T1000 (cell line): ENCODE measurements around the gene SLC6A3.

Experiments
- DNase-seq: peaks from one replicate; lab custom pipeline; 2025; ENCODE audit warnings: mixed read lengths; lab: John Stamatoyannopoulos, UW

Gene SLC6A3

DNA sequence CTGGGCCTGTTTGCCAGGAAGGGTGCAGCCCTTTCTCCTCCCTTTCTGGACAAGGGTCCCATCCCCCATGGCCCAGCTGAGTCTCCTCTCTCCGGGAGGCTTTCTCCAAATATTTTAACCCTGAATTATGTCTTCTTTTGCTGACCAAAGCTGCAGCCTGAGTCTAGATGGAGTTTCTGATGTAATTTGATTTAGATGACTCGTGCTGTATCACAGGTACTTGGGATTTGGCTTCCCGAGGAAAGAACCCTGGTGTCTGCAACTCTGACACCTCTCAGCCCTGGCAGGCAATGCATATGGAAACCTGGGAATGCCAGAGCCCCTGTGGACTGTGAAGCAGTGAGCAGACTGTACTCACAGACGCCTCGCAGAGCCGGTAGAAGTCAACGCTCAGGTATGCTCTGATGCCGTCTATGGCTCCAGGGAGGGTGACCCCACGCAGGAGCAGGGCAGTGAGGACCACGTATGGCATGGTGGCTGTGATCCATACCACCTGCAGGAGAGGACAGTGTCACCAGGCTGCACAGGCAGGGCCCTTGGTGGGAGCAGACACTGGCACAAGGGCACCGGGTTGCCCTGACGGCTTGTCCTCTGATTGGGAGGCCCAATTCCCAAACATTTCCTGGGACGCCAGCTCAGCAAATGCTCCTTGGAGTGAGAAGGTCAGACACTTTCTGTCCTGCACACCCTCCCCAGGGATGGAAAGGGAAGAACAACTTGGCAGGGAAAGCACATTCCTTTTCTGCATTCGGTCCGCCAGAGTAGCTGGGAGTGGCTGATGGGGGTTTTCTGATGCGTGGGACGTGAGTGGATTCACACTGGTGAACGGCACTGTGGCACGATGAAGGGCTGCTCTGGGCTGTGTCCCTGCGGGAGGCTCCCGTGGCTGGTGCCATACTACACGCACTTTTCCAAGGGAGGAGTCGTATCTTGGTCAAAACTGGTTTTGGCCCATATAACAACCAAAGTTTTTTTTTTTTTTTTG lies 24.7 kb downstream of the SLC6A3 start:
- no peak for DNase-seq

DNA sequence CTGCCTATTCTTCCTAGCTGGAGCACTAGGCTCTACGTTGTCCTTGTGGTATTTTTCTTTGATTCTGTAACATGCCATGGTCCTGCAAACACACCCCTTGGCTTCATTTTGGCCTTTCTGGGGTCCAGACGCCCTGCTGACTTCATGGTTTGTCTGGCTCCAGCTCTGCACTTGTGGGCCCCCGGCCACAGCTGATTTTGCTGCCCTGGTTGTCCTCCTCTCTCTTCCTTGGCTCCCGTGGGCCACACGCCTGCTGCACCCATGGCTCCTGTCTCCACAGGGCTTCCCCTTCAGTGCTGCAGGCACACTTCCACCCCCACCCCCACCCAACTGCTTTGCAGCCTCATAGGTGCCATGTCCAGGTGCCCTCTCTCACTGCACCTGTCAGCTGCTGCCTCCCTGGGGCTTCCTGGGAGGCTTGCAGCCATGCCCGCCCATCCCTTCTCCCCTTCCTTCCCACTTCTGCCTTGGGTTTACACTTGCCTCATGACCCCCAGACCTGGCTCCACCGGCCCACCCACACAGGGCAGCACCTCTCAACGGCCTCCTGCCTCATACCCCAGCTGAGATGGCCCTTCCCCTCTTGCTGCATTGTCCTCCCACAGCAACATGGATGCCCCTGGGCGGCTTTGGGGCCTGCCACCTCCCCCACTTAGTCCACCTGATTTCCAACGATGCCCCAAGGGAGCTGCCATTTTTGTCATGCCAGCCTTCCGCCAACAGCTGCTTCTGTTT lies 25.6 kb downstream of the SLC6A3 start:
- no peak for DNase-seq

DNA sequence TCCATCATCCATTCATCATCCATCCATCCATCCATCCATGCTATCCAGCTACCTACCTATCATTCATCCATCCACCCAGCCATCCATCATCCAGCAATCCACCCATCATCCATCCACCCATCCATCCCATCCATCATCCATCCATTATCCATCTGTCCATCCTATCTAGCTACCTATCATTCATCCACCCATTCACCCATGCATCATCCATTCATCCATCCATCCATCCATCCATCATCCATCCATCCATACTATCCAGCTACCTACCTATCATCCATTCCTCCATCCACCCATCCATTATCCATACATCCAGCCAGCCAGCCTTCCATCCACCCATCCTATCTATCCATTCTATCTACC lies 26.3 kb downstream of the SLC6A3 start:
- no peak for DNase-seq

DNA sequence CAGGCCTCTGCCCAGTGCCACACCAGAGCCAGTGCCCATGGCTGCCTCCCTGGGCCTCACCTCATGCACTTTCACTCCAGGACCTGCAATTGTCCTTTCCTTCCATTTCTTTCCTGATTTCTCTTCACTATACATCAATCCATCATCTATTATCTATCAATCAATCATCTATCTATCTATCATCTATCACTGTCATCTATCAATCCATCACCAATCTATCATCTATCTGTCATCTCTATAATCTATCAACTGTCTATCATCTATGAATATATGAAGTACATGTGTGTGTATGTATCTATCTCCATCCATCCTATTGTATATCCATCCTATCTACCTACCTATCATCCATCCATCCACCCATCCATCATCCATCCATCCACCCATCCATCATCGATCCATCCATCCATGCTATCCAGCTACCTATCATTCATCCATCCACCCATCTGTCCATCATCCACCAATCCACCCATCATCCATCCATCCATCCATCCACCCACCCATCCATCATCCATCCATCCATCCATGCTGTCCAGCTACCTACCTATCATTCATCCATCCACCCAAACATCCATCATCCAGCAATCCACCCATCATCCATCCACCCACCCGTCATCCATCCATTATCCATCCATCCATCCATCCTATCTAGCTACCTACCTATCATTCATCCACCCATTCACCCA lies 26.9 kb downstream of the SLC6A3 start:
- DNase-seq, result no peak

DNA sequence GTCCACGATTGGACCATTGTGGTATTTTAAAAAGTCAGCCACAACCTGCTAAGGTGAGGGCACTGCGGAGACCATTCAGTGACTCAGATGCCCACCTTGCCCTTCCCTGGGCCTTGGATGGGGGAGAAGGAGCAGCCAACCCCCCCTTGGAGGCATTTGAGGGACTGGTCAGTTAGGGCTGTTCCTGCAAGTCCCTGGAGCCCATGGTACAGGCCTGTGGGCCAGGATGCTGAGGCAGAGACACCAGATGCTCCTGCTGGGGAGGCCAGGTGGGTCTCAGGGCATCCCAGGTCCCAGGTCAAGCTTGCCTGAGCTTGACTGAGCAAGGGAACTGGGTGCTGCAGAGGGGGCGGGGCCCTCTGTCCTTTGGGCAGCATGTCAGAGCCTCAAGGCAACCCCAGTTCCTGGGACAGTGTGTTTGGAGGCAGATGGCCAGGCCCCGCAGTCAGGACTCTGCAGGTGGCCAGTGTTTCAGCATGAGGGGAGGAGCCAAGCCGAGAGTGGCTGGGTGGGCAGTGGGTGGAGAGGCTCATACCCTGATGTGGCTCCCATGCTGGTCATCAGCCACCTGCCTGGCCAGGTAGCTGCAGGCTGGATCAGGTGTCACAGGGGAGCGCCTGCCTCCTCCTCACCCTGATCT lies 27.5 kb downstream of the SLC6A3 start:
- no peak for DNase-seq

DNA sequence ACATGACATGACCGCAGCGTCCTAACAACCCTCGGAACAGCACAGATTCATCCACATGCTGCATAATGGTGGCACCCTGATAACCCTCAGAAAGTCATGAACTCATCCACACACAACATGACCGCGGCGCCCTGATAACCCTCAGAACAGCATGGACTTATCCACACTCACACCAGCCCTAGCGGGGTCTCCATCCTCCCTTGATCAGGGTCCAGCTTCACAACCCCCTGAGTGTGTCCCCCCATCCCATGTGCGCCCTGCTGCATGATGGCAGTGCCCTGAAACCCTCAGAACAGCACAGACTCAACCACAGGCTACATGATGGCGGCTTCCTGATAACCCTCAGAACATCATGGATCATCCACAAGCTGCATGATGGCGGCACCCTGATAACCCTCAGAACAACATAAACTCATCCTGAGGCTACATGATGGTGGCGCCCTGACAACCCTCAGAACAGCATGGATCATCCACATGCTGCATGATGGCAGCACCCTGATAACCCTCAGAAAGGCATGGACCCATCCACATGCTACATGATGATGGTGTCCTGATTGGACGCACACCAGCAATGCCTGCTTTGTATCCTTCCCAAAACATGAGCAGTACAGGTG lies 28.3 kb downstream of the SLC6A3 start:
- DNase-seq, result no peak

DNA sequence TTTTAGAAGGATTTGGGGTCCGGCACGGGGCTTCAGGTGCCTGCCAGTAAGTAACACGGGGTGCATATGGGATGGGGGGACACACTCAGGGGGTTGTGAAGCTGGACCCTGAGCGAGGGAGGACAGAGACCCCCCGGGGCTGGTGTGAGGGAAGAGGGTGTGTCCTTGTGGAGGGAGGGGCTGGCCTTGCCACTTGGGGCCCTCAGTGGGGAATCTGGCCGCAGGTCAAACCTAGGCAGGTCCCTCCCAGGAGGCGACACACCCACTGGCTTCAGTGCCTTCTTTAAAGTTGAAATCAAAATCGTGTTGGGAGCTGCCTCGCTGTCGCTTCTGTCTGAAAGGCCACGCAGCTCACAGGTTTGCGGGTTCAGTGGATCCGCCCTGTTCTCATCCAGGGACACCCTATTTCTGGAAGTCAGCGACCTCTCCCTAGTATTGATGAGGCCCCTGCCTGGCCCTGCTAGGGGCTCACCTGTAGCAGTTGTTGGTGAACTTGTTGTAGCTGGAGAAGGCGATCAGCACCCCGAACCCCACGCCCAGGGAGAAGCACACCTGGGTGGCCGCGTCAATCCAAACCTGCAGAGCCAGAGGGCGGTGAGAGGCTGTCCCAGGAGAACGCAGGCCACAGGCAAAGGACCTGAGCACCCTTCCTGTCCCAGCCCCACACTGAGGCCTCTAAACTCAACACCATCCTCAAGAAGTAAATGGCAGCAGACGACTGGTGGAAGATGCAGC lies 29.4 kb downstream of the SLC6A3 start:
- no peak for DNase-seq

DNA sequence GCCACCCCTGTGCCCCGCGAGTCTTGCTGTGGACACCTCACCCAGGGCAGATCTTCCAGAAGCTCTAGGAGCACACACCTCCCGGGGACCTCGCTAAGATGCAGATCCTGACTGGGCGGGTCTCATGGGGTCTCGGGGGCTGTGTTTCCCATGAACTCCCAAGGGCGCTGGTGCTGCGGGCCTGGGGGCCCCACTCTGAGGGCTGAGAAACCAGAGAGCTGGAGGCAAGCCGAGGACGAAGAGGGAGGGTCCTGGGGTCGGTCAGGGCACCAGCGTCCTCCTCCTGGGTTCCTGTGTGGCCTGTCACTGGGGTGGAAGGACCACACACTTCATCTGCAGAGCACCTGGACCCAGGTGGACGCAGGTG lies 30.2 kb downstream of the SLC6A3 start:
- DNase-seq, result no peak

DNA sequence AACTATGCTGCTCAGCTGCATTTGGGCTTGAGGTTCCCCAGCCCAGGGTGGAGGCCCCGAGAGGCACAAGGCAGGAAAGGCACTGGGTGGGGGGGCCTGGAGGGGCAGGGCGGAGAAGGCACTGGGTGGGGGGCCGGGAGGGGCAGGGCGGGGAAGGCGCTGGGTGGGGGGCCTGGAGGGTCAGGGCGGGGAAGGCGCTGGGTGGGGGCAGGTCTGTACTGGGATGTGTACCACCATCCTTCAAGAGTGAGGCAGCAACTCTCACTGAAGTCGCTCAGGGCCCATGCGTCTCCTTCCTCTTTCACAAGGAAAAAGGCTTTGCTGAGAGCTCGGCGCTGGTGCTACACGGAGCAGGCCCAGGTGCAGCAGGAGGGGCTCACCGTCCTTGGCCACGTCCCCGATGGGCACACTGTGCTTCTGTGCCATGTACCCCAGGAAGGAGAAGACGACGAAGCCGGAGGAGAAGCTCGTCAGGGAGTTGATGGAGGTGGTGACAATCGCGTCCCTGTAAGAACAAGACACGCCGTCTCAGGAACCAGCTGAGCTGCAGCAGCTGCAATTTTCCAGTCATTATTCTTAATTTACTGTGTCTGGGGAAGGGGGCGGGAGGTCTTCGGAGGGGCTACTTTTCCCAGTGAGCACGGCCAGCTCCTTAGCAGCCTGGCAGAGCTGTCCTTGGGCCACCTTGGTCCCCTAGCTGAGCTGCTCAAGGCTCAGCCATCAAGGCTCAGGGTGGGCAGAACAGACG lies 30.8 kb downstream of the SLC6A3 start:
- DNase-seq, result no peak

DNA sequence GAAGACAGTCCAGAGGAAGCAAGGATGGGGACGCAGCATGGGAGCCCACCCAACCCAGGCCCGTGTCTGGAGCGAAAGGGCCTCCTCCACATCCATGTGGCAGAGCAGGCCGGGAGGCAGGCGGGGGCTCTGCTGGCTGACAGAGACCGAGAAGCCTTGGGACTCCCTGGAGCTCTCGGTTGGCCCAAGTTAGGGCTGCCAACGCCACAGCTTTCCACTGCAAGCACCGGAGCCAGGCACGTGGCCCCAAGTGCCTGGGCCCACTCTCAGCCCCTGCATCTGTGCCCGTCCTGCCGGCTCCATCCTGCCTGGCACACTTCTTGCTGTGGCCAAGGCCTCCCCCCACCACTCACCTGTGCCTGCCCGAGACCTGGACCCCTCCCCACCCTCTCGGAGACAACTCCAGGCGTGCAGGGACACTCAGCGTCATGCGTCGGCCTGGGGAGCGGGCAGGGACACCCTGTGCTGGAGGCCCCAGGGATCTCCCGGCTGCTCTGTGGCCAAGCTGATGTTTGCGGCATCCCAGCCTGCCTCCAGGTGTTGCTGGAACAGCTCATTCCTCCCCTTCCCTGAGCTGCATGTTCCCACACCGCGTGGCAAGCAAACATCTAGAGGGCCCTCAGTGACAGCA lies 31.5 kb downstream of the SLC6A3 start:
- no peak for DNase-seq

DNA sequence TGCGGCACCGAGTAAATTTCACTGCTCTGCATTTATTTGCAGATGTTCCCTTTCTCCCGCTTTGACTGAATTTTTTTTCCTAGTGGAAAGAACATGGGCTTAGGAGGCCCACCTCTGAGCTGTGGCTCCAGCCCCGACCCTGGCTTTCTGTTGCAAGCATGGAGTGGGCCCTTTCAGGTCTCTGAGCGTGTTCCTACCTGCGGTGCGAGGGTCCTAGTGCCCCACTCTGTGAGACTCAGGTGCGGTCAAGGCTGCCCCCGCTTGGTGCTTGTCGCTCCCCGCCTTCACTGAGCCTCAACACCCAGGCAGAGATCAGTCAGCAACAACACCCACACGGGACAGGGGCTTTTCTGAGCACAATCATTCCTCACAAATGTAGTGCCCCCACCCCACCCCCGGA lies 32.0 kb downstream of the SLC6A3 start:
- no peak for DNase-seq

DNA sequence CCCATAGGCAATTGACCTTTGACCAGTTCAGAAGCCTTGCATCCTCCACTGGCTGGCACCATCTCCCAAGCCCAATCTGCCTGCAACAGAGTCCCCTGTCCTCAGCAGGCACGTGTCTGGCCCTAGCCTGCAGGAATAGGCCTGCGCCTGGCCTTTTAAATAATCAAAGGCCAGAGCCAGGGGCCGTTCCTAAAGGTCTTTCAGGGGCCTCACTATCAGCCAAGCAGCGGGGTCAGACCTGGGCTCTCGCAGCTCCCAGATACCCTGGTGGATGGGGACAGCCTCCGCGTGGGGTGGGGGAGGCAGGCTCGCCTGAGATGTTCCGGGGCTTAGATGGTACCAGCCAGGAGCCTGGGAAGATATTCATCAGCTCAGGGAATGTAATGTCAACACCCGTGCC lies 32.6 kb downstream of the SLC6A3 start:
- DNase-seq, result no peak

DNA sequence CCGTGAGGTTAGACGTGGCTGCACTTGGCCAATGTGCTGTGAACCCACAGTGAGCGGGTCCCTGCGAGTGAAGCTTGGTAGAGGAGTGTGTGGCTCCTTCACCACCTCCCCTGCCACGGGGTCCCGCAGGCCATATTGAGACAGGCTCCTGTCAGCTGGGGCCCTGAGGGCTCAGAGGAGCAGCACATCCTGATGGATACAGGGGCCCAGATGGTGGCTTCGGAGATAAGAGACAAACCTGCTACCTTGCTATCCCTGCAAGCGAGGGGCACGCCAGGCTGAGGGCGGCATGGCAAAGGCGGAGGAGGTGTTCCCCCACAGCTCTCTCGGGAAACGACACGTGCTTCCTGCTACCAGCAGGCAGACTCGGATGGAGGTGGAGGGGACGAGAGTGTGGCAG lies 33.1 kb downstream of the SLC6A3 start:
- no peak for DNase-seq

DNA sequence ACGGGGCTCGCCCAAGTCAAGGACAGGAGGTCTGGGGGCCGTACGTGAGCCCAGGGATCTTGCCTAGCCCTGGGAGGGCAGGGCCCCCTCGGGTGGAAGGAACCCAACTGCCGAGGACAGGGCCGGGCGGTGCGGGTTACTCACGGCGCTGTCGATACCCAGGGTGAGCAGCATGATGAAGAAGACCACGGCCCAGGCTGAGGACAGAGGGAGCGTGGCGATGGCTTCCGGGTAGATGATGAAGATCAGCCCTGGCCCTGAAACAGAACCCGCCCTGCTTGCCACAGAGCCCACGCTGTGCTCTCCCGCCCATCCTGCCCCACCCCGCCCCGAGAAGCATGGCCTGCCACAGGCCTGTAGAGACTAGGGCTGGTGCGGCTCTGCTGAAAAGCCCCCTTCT lies 34.1 kb downstream of the SLC6A3 start:
- no peak for DNase-seq

DNA sequence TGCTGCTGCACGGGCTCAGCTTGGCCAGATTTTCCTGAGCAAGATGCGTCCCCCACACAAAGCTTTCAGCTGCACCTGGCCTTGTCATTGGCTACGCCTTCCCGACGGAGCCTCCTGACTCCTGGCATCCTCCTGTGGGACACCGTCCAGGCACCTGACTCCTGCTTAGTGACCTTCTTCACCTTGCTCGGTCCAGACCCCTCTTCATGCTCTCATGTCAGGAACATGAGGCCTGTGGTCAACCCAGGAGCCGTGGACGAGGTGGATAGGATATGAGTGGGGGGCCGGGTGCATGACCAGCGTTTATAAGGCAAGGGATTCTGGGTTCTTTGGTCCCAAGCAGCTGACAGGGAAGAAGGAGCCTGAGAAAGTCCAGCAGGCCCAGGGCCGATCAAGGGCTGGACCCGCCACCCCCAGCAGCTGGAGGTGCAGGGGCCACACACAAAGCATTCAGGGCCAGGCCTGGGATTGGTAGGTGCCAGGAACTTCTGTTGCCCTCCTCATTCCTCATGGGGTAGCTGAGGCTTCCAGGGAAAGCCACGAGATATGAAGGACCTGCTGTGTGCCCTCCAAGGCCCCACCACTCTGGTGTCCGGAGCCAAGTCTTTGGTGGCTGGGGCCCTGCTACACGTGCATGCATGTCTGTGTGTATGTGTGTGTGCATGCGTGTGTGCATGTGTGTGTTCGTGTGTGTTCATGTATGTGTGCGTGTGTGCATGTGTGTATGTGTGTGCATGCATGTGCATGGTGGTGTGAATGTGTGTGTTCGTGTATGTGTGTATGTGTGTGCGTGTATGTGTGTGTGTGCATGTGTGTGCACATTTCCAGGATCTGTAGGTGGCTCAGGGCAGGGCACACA lies 34.9 kb downstream of the SLC6A3 start:
- no peak for DNase-seq

DNA sequence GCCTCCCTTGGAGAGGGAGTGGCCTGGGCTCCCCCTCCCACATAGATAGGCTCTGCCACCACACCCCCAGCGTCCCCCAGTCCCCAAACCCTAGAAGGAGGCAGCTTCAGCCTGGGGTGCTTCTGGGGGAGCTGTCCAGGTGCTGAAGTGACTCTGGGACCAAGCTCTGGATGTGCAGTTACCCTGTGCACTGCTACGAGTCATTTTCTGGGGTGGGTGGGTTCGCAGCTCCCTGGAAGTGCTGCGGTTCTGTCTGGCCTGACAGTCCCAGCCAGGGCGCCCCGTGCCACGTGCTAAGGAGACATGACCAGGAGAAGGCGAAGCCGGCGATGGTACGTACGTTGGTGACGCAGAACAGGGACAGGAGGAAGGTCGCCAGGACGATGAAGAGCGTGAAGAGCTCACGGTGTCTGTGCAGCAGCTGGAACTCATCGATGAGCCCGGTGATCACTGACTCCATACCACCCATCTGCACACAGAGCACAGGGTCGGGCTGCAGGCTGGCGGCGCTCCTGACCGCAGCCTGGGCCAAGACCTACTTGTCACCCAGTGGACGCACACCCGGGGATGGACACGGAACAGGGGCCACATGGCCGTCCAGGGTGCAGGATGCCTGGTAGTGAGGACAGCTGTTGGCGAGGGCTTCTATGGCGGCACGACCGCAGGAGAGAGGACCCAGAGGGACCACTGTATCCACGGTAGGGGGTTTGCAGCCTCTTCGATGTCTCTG lies 35.7 kb downstream of the SLC6A3 start:
- DNase-seq, result no peak

DNA sequence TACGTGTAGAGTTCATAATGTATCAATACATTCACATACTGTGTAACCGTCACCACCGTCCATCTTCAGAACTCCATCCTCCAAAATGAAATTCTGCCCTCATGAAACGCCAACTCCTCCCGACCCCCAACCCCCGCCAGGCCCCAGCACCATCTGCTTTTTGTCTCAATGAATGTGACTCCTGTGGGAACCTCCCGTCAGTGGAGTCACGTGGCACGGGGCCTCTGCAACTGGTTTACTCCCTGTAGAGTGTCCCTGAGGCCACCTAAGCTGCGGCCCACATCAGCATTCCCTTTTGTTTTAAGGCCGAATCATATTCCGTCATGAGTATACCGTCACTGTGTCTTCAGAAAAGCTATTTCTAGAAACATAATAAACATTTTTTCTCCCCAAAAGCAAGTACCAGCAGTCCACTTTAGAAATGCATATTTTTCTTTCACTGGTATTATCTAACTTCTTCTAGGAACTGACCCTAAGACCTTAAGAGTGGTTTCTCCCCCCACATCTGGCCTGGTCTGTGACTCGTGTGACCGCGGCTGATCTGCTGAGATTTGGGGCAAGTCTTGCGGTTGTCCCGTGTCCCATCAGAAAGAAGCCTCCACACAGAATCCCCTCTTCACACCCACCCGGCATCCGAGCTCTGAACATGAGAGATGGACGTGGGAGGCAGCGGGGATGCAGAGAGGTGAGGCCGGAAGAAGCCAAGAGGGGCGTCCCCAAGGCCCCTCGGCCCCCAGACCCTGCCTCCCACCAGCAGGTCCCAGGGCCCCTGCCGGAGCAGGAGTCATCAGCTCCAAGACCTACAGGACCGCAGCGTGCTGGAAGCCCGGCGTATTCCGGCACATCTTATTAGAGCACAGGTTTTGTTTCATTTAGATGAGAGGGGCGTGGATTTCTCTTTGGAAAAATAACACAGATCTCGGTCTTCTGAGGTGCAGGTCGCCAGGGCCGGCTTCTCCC lies 38.3 kb downstream of the SLC6A3 start:
- DNase-seq, result no peak
